K562 (cell line): ENCODE results near the gene RNF167. TPM values are rescaled to one million over a fixed set of nuclear protein-coding genes. Genes with fewer than 3 reads are reported as not detected.
A peak's percentile ranks its signal among the peaks of the same experiment; 100 is the strongest.

Source experiments
- BRD9 ChIP-seq: fragments of 450-650 bp; IDR thresholded peaks from 2 replicates; pipeline ENCODE4 v1.6.1; 2018; ENCODE audit warnings: low read depth; ENCODE audit not compliant: partially characterized antibody
- CCNT2 ChIP-seq: IDR thresholded peaks from 2 replicates; pipeline ENCODE4 v1.6.1; 2011; ENCODE audit warnings: borderline replicate concordance, low read depth, mild to moderate bottlenecking, moderate library complexity, mixed read lengths, low read length; ENCODE audit not compliant: insufficient read length; ENCODE audit errors: extremely low read depth
- ELF1 ChIP-seq: fragments of 200-800 bp; sonication (Bioruptor generic); IDR thresholded peaks from 2 replicates; pipeline ENCODE4 v1.6.1; 2016; ENCODE audit warnings: missing genetic modification characterization, missing compliant biosample characterization
- IRF2 ChIP-seq: sonication (generic); formaldehyde crosslinking; IDR thresholded peaks from 2 replicates; pipeline ENCODE4 v1.8.1; 2022; ENCODE audit warnings: mild to moderate bottlenecking, missing genetic modification reagents
- JUNB ChIP-seq: fragments of 450-650 bp; formaldehyde crosslinking; conservative IDR thresholded peaks from 2 replicates; pipeline ENCODE4 v1.4.0; 2020; ENCODE audit warnings: mild to moderate bottlenecking
- MCM7 ChIP-seq, 2 experiments: fragments of 450-650 bp; IDR thresholded peaks; 2 replicates each; pipeline ENCODE4 v1.6.1; 2016 to 2018
- NCOA6 ChIP-seq: fragments of 450-650 bp; IDR thresholded peaks from 2 replicates; pipeline ENCODE4 v1.6.1; 2017; ENCODE audit warnings: mild to moderate bottlenecking
- OTX1 ChIP-seq: fragments of 450-650 bp; formaldehyde crosslinking; IDR thresholded peaks from 2 replicates; pipeline ENCODE4 v1.4.0; 2022; ENCODE audit warnings: mild to moderate bottlenecking
- PHF20 ChIP-seq: fragments of 450-650 bp; IDR thresholded peaks from 2 replicates; pipeline ENCODE4 v1.6.1; 2018; ENCODE audit not compliant: partially characterized antibody
- POLR2AphosphoS5 ChIP-seq: IDR thresholded peaks from 2 replicates; pipeline ENCODE4 v1.6.1; 2011; ENCODE audit warnings: mild to moderate bottlenecking, low read depth, low read length, moderate library complexity; ENCODE audit not compliant: control insufficient read depth, insufficient read depth
- RERE ChIP-seq: sonication (generic); formaldehyde crosslinking; IDR thresholded peaks from 2 replicates; pipeline ENCODE4 v1.8.0; 2023; ENCODE audit warnings: missing genetic modification reagents, mild to moderate bottlenecking, borderline replicate concordance
- RREB1 ChIP-seq: fragments of 250-450 bp; sonication (Bioruptor Pico); IDR thresholded peaks from 2 replicates; pipeline ENCODE4 v1.4.0; 2020
- THAP7 ChIP-seq: fragments of 250-450 bp; sonication (Bioruptor Pico); IDR thresholded peaks from 2 replicates; pipeline ENCODE4 v1.5.0; 2021
- TRIM24 ChIP-seq, 2 experiments: fragments of 450-650 bp; IDR thresholded peaks; 2 replicates each; pipeline ENCODE4 v1.6.1; 2016
- ZKSCAN1 ChIP-seq: fragments of 150-350 bp; IDR thresholded peaks from 2 replicates; pipeline ENCODE4 v1.6.1; 2016; ENCODE audit warnings: low read depth, low read length
- ZNF584 ChIP-seq: fragments of 200-800 bp; sonication (Bioruptor generic); IDR thresholded peaks from 2 replicates; pipeline ENCODE4 v1.6.1; 2016; ENCODE audit warnings: low read depth, mild to moderate bottlenecking, missing genetic modification characterization, missing compliant biosample characterization
- polyA plus RNA-seq, 8 experiments: library from polyadenylated mRNA; depleted of rRNA in 4 of 8; stranded (reverse) in 5 of 8; unstranded in 3 of 8; fragments of >200 nt; fragmentation: Nextera tagmentation in 2 of 8; fragmentation: Illumina TruSeq in 1 of 8; extraction: Ambion mirVana in 2 of 8; extraction: Trizol in 1 of 8; gene quantifications; 2 replicates each; pipeline versions ENCODE4 v1.2.1 to v1.2.3, GENCODE V29; 2011 to 2014; ENCODE audit warnings: inconsistent platforms in 1 of 8, missing spikeins in 1 of 8
- total RNA-seq, 7 experiments: library from RNA; depleted of rRNA in 6 of 7; stranded (reverse); fragments of >200 nt in 6 of 7; fragmentation: Illumina TruSeq in 2 of 7; extraction: Trizol in 2 of 7; gene quantifications; 2 replicates each; pipeline versions ENCODE4 v1.2.1 to v1.2.3, GENCODE V29; 2011 to 2021; ENCODE audit warnings: low replicate concordance in 1 of 7

RNF167 gene
- total and polyA plus RNA-seq, 9 of the 15 experiments (the other 6 are each of a cell fraction or from before 2014, with no cell fraction given) = 16.5 to 143 (median 45.5) TPM

- TF ChIP-seq RREB1 (CRISPR knock-in tag) = 0 out of 2 replicates have a peak, but pooled peaks have one; percentile 16
- TF ChIP-seq IRF2 (CRISPR knock-in tag) = no peak
- TF ChIP-seq ZNF584 = no peak
- peak; percentile 11; the same call in 1 of the 2 replicates for TF ChIP-seq ZKSCAN1
- TF ChIP-seq THAP7 (CRISPR knock-in tag) = no peak
- no peak for TF ChIP-seq BRD9
- peak; percentile 87 for TF ChIP-seq PHF20
- no peak for TF ChIP-seq OTX1 (CRISPR knock-in tag)
- TF ChIP-seq RERE = 0 out of 2 replicates have a peak, but pooled peaks have one; percentile 26
- TF ChIP-seq ELF1 = peak; percentile 84
- TF ChIP-seq TRIM24 (IDR thresholded peaks at IDR 0.05) = 0 out of 4 replicates have a peak, but pooled peaks of 1 of the 2 experiments have one; percentile 29
- TF ChIP-seq POLR2AphosphoS5 = 0 out of 2 replicates have a peak, but pooled peaks have one; percentile 38
- no peak for TF ChIP-seq MCM7 (IDR thresholded peaks at IDR 0.05)
- TF ChIP-seq NCOA6 = peak; percentile 54; the same call in 1 of the 2 replicates
- no peak for TF ChIP-seq JUNB
- TF ChIP-seq CCNT2 = peak; percentile 79
Measured at GRCh38 chr17:4986951-4987766, 47.1 kb downstream of the RNF167 start, which contains the start of gene CAMTA2 (continued).
